Measurements from ENCODE around the gene TMEM167B. TPM values are rescaled to one million over a fixed set of nuclear protein-coding genes. Genes with fewer than 3 reads are reported as not detected.

Gene TMEM167B
- total and polyA plus RNA-seq, 2 of the 8 experiments (the other 6 are each of a cell fraction or from before 2014, with no cell fraction given), result 3.6 to 14.8 TPM

- TF ChIP-seq CHD7 (IDR thresholded peaks at IDR 0.05; ENCODE audit: insufficient replicate concordance, low read length) (no peak), TCF12 (IDR thresholded peaks at IDR 0.05; ENCODE audit: low read depth, low read length) (no peak), E2F6 (IDR thresholded peaks at IDR 0.05) (no peak), KDM5A (IDR thresholded peaks at IDR 0.05; ENCODE audit: low read length) (no peak), KDM4A (IDR thresholded peaks at IDR 0.05; ENCODE audit: low read depth, low read length, severe bottlenecking) (no peak), CHD1 (IDR thresholded peaks at IDR 0.05; ENCODE audit: low read depth, low read length) (no peak)
Measured at GRCh38 chr1:109112652-109113285, 22.2 kb downstream of the TMEM167B start (continued).

Measured in H1 (cell line).